NT2/D1 (cell line): ENCODE results near the gene SORL1.

Source experiments
- YY1 ChIP-seq: IDR thresholded peaks from 2 replicates; pipeline ENCODE4 v1.6.1; 2011; ENCODE audit not compliant: insufficient read length, insufficient read depth
- ZNF274 ChIP-seq: IDR thresholded peaks from 2 replicates; pipeline ENCODE4 v1.6.1; 2011; ENCODE audit warnings: mild to moderate bottlenecking, low read depth, low read length

- TF ChIP-seq YY1 = no peak
- no peak for TF ChIP-seq ZNF274
Observed at GRCh38 chr11:121572571-121573059, 120.5 kb downstream of the SORL1 start.
